Panc1 (cell line): ENCODE measurements around the gene RBP2.

Source experiments
- POLR2AphosphoS5 ChIP-seq: IDR thresholded peaks from 2 replicates; pipeline ENCODE4 v1.6.1; 2012; ENCODE audit warnings: mild to moderate bottlenecking, low read depth, low read length, moderate library complexity
- TF ChIP-seq, protein P1 (sequence below): fragments of 450-650 bp; IDR thresholded peaks from 2 replicates; pipeline ENCODE4 v1.5.1; 2017; ENCODE audit warnings: mild to moderate bottlenecking

DNA sequence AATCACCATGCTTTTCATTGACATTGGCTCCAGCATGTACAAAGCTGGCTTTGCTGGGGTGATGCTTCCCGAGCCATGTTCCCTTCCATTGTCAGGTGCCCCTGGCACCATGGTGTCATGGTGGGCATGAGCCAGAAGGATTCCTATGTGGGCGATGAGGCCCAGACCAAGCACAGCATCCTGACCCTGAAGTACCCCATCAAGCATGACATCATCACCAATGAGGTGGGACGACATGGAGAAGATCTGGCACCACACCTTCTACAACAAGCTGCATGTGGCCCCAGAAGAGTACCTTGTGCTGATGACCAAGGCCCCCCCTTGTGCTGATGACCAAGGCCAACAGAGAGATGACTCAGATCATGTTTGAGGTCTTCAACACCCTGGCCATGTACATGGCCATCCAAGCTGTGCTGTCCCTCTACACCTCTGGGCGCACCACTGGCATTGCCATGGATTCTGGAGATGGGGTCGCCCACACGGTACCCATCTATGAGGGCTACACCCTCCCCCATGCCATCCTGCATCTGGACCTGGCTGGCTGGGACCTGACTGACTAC, 17.6 kb upstream of the RBP2 start:
- TF ChIP-seq, protein P1, sequence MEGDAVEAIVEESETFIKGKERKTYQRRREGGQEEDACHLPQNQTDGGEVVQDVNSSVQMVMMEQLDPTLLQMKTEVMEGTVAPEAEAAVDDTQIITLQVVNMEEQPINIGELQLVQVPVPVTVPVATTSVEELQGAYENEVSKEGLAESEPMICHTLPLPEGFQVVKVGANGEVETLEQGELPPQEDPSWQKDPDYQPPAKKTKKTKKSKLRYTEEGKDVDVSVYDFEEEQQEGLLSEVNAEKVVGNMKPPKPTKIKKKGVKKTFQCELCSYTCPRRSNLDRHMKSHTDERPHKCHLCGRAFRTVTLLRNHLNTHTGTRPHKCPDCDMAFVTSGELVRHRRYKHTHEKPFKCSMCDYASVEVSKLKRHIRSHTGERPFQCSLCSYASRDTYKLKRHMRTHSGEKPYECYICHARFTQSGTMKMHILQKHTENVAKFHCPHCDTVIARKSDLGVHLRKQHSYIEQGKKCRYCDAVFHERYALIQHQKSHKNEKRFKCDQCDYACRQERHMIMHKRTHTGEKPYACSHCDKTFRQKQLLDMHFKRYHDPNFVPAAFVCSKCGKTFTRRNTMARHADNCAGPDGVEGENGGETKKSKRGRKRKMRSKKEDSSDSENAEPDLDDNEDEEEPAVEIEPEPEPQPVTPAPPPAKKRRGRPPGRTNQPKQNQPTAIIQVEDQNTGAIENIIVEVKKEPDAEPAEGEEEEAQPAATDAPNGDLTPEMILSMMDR: no peak
- no peak for TF ChIP-seq POLR2AphosphoS5
